SKM-1 treated with dmso at 0.1 percent for 144 hours (cell line): ENCODE measurements around the gene PLCB1.
"Not testable (repeated sequence)": the region's sequence is repeated elsewhere in the genome, so short reads cannot be mapped to it uniquely, and the experiment has no call there.

Experiments
- DNase-seq: peaks from one replicate; lab custom pipeline; 2025; ENCODE audit not compliant: unreplicated experiment; lab: John Stamatoyannopoulos, UW

Gene PLCB1

GRCh38 chr20:8155229-8155628, 23.2 kb downstream of the PLCB1 start:
- DNase-seq = no peak

- no peak for DNase-seq
These were observed 23.7 kb downstream of the PLCB1 start for GRCh38 chr20:8155812-8156211.

GRCh38 chr20:8156235-8157079, 24.4 kb downstream of the PLCB1 start:
- no peak for DNase-seq

- not testable (repeated sequence) for DNase-seq
These were observed 27.2 kb downstream of the PLCB1 start for GRCh38 chr20:8159217-8159616.

GRCh38 chr20:8161264-8162071, 29.4 kb downstream of the PLCB1 start:
- DNase-seq = no peak

GRCh38 chr20:8162610-8163009, 30.5 kb downstream of the PLCB1 start:
- no peak for DNase-seq

- DNase-seq = no peak
These were observed 31.5 kb downstream of the PLCB1 start for GRCh38 chr20:8163543-8163942.

GRCh38 chr20:8166730-8167129, 34.7 kb downstream of the PLCB1 start:
- no peak for DNase-seq

- no peak for DNase-seq
These were observed 36.8 kb downstream of the PLCB1 start for GRCh38 chr20:8168785-8169288.

GRCh38 chr20:8170921-8171320, 38.9 kb downstream of the PLCB1 start:
- DNase-seq = no peak

GRCh38 chr20:8172191-8172590, 40.1 kb downstream of the PLCB1 start:
- no peak for DNase-seq

GRCh38 chr20:8175741-8176675, 43.9 kb downstream of the PLCB1 start:
- no peak for DNase-seq

GRCh38 chr20:8183526-8183925, 51.5 kb downstream of the PLCB1 start:
- DNase-seq = no peak

- DNase-seq = no peak
These were observed 55.7 kb downstream of the PLCB1 start for GRCh38 chr20:8187740-8188139.

- no peak for DNase-seq
These were observed 58.2 kb downstream of the PLCB1 start for GRCh38 chr20:8190043-8190880.

- no peak for DNase-seq
These were observed 62.7 kb downstream of the PLCB1 start for GRCh38 chr20:8194721-8195120.

- DNase-seq = no peak
These were observed 64.0 kb downstream of the PLCB1 start for GRCh38 chr20:8196096-8196495.

GRCh38 chr20:8200220-8200619, 68.2 kb downstream of the PLCB1 start:
- no peak for DNase-seq

GRCh38 chr20:8203366-8203765, 71.3 kb downstream of the PLCB1 start:
- DNase-seq = no peak

- no peak for DNase-seq
These were observed 73.9 kb downstream of the PLCB1 start for GRCh38 chr20:8205996-8206395.
